Gastroesophageal sphincter (tissue), 4 donors: ENCODE data around the gene EXOC3L4. TPM values are rescaled to one million over a fixed set of nuclear protein-coding genes. Genes with fewer than 3 reads are reported as not detected.

ENCODE experiments used
- ATAC-seq: fragments of 150-250 bp; one replicate; pipeline ENCODE4 v1.9.1; 2016; ENCODE audit warnings: mild to moderate bottlenecking, moderate library complexity
- H3K27ac ChIP-seq, 4 donors: fragments of 200-600 bp; sonication (generic) in 3 of 4; 1 replicate in 3 of 4; 2 replicates in 1 of 4; pipeline ENCODE4 v1.5.1; 2016 to 2019
- H3K27me3 ChIP-seq: fragments of 200-600 bp; sonication (generic); one replicate; pipeline ENCODE4 v1.5.1; 2019
- H3K36me3 ChIP-seq, 2 donors: fragments of 200-600 bp; sonication (generic); one replicate each; pipeline ENCODE4 v1.5.1; 2019; ENCODE audit warnings: control low read depth in 1 of 2
- H3K4me1 ChIP-seq, 3 donors: fragments of 200-600 bp; sonication (generic); 1 replicate in 2 of 3; 2 replicates in 1 of 3; pipeline ENCODE4 v1.5.1; 2016 to 2019; ENCODE audit warnings: control low read depth in 2 of 3
- H3K4me3 ChIP-seq, 2 donors: fragments of 200-600 bp; sonication (generic); one replicate each; pipeline ENCODE4 v1.5.1; 2019; ENCODE audit warnings: mild to moderate bottlenecking in 1 of 2, moderate library complexity in 1 of 2
- H3K9me3 ChIP-seq, 3 donors: fragments of 200-600 bp; sonication (generic); one replicate each; pipeline ENCODE4 v1.5.1; 2017 to 2019; ENCODE audit warnings: control low read depth in 2 of 3
- CTCF ChIP-seq, 4 experiments: fragments of 200-600 bp in 2 of 4; fragments of 450-650 bp in 2 of 4; sonication (generic) in 1 of 4; IDR thresholded peaks; one replicate each; pipeline ENCODE4 v1.5.1; 2017 to 2019; ENCODE audit warnings: antibody characterized with exemption in 4 of 4, mild to moderate bottlenecking in 2 of 4, moderate library complexity in 2 of 4
- EP300 ChIP-seq: sonication (generic); formaldehyde crosslinking; IDR thresholded peaks from one replicate; pipeline ENCODE4 v1.6.1; 2017; ENCODE audit warnings: antibody characterized with exemption, mild to moderate bottlenecking
- POLR2A ChIP-seq, 2 donors: fragments of 450-650 bp; IDR thresholded peaks; one replicate each; pipeline ENCODE4 v1.6.1; 2017; ENCODE audit warnings: antibody characterized with exemption in 2 of 2, mild to moderate bottlenecking in 2 of 2, moderate library complexity in 1 of 2
- POLR2AphosphoS5 ChIP-seq: sonication (generic); formaldehyde crosslinking; IDR thresholded peaks from one replicate; pipeline ENCODE4 v1.6.1; 2017; ENCODE audit warnings: antibody characterized with exemption
- WGBS, 2 donors: methylation state at CpG; one replicate each; pipeline ENCODE4 v1.1.5; 2018; ENCODE audit warnings: low coverage in 1 of 2; 5-methylcytosine and 5-hydroxymethylcytosine counted together
- total RNA-seq, 4 donors: library from RNA; depleted of rRNA; stranded (reverse); fragments of >200 nt; gene quantifications; one replicate each; pipeline ENCODE4 v1.1.0, GENCODE V29; 2016

EXOC3L4 gene
- total RNA-seq, 4 donors from 2014 or later, result 0.40 to 3.6 (median 0.45) TPM; not detected in 1

- no peak overlapping the region for H3K4me3 ChIP-seq
- peaks cover 0 to 18% (median 12%) of the 10 kb centered on the region in 3 donors for H3K4me1 ChIP-seq
- ATAC-seq, result no peak
- peaks cover 37% of the 10 kb centered on the region for H3K27me3 ChIP-seq
- 86% methylated on average over 9 of the region's 28 CpGs; no CpG with 5 or more reads in 1 of the 2 donors for WGBS, 2 donors
- H3K27ac ChIP-seq, result no peak overlapping the region
- no peaks in the 10 kb centered on the region for H3K9me3 ChIP-seq
- TF ChIP-seq CTCF (IDR thresholded peaks at IDR 0.05), result no peak
- no peak for TF ChIP-seq POLR2A (IDR thresholded peaks at IDR 0.05)
- no peak for TF ChIP-seq POLR2AphosphoS5
- TF ChIP-seq EP300, result no peak
- H3K36me3 ChIP-seq, result no peaks in the 10 kb centered on the region
Measured at GRCh38 chr14:103089386-103090335, 4.9 kb upstream of the EXOC3L4 start.

- H3K4me1 ChIP-seq, result peaks cover 0 to 20% (median 13%) of the 10 kb centered on the region in 3 donors
- H3K36me3 ChIP-seq, result no peaks in the 10 kb centered on the region
- TF ChIP-seq EP300, result no peak
- TF ChIP-seq POLR2AphosphoS5, result no peak
- TF ChIP-seq CTCF (IDR thresholded peaks at IDR 0.05), result no peak
- no peak for TF ChIP-seq POLR2A (IDR thresholded peaks at IDR 0.05)
- H3K4me3 ChIP-seq, result no peak overlapping the region
- no peaks in the 10 kb centered on the region for H3K9me3 ChIP-seq
- no peak overlapping the region for H3K27ac ChIP-seq
- peaks cover 28% of the 10 kb centered on the region for H3K27me3 ChIP-seq
- WGBS, 2 donors, result 87 to 100% methylated on average over 1 to 3 of the region's 12 CpGs
- no peak for ATAC-seq
Measured at GRCh38 chr14:103090481-103091020, 4.0 kb upstream of the EXOC3L4 start.

GRCh38 chr14:103091041-103091882 is 3.3 kb upstream of the EXOC3L4 start:
- H3K36me3 ChIP-seq, result no peaks in the 10 kb centered on the region
- peak overlapping the region; percentile 40 to 60 for H3K4me3 ChIP-seq
- H3K27me3 ChIP-seq, result peaks cover 21% of the 10 kb centered on the region
- peak; percentile 61 for ATAC-seq
- WGBS, 2 donors, result 4 to 20% methylated on average over 6 to 11 of the region's 69 CpGs
- H3K9me3 ChIP-seq, result no peaks in the 10 kb centered on the region
- peaks cover 0 to 20% (median 13%) of the 10 kb centered on the region in 3 donors for H3K4me1 ChIP-seq
- peak overlapping the region in 3 of 4 donors; percentile 41 to 71 (median 64) for H3K27ac ChIP-seq
- TF ChIP-seq CTCF (IDR thresholded peaks at IDR 0.05) (peak in 3 of 4 experiments; percentile 30 to 75 (median 45)), POLR2AphosphoS5 (no peak)

GRCh38 chr14:103091883-103092222 is 2.7 kb upstream of the EXOC3L4 start:
- no peaks in the 10 kb centered on the region for H3K36me3 ChIP-seq
- H3K27me3 ChIP-seq, result peaks cover 15% of the 10 kb centered on the region
- TF ChIP-seq POLR2A (IDR thresholded peaks at IDR 0.05), result no peak
- no peak for TF ChIP-seq POLR2AphosphoS5
- no peak for TF ChIP-seq EP300
- no peak for TF ChIP-seq CTCF (IDR thresholded peaks at IDR 0.05)
- no peak for ATAC-seq
- H3K9me3 ChIP-seq, result no peaks in the 10 kb centered on the region
- H3K27ac ChIP-seq, result peak overlapping the region in 3 of 4 donors; percentile 41 to 71 (median 64)
- H3K4me1 ChIP-seq, result peaks cover 0 to 20% (median 13%) of the 10 kb centered on the region in 3 donors
- H3K4me3 ChIP-seq, result peak overlapping the region; percentile 40 to 60
- WGBS, 2 donors, result no CpG with 5 or more reads among the region's 9 CpGs
